Measurements from ENCODE around the gene CSF1. TPM values are rescaled to one million over a fixed set of nuclear protein-coding genes. Genes with fewer than 3 reads are reported as not detected.
A peak's percentile ranks its signal among the peaks of the same experiment; 100 is the strongest.

Gene CSF1
- polyA plus RNA-seq, 2 of the 4 experiments (the other 2 are of a cell fraction): 35.1 to 36.3 TPM

DNA sequence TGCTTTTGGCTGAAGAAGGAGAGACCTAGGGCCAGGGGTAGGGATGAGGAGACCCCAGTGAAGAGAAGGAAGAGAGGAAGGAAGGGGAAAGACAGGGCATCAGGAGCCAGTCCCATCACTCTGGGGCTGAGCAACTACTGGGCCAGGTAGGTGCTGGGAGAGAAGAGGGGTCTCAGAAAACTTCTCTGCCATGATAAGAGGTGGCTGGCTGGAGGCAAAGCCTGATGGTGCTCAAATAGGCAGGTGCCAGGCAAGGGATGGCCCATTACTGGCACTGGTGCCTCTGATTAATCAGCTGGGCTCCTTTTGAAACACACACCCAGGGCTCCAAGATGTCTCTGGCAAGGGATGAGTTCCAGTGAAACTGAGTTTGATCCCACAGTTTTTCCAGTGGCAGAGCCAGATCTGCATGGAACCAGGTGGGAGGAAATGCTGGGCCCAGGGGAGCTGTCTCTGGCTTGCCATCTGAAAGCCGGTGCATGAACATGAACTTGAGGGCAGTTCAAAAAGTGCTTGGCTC lies 2.8 kb downstream of the CSF1 start:
- CTCF ChIA-PET: interaction anchor here (0.9 to 10.7 kb wide), 3 partner anchors 64 to 136 kb away, joined by 3 to 63 read pairs (median 22); partner anchors contain the start of gene AHCYL1
- Histone ChIP-seq H3K27ac (peak overlapping the region; percentile 100), H3K4me1 (peaks cover 66% of the 10 kb centered on the region), H3K9me3 (no peaks in the 10 kb centered on the region), H3K4me2 (peak overlapping the region; percentile 97), H3K4me3 (peak overlapping the region; percentile 99; the same call in 2 of the 3 replicates)
- ATAC-seq: no peak
- DNase-seq (ENCODE audit: low read depth in 1 of 2, low spot score in 1 of 2): no peak
- TF ChIP-seq FOSL2 (IDR thresholded peaks at IDR 0.05): no peak
- no peak for TF ChIP-seq FOSL2 (CRISPR knock-in tag; IDR thresholded peaks at IDR 0.05)
- TF ChIP-seq EP300 (IDR thresholded peaks at IDR 0.05): no peak
- TF ChIP-seq HOXB5 (CRISPR knock-in tag; IDR thresholded peaks at IDR 0.05): no peak
- TF ChIP-seq, protein P1, sequence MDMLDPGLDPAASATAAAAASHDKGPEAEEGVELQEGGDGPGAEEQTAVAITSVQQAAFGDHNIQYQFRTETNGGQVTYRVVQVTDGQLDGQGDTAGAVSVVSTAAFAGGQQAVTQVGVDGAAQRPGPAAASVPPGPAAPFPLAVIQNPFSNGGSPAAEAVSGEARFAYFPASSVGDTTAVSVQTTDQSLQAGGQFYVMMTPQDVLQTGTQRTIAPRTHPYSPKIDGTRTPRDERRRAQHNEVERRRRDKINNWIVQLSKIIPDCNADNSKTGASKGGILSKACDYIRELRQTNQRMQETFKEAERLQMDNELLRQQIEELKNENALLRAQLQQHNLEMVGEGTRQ (IDR thresholded peaks at IDR 0.05): no peak
- 50% methylated on average over 1 of the region's 1 CpG for WGBS (ENCODE audit: missing lambda C conversion rate)
- POLR2A ChIA-PET: no interaction called here
- FAIRE-seq: no peak

DNA sequence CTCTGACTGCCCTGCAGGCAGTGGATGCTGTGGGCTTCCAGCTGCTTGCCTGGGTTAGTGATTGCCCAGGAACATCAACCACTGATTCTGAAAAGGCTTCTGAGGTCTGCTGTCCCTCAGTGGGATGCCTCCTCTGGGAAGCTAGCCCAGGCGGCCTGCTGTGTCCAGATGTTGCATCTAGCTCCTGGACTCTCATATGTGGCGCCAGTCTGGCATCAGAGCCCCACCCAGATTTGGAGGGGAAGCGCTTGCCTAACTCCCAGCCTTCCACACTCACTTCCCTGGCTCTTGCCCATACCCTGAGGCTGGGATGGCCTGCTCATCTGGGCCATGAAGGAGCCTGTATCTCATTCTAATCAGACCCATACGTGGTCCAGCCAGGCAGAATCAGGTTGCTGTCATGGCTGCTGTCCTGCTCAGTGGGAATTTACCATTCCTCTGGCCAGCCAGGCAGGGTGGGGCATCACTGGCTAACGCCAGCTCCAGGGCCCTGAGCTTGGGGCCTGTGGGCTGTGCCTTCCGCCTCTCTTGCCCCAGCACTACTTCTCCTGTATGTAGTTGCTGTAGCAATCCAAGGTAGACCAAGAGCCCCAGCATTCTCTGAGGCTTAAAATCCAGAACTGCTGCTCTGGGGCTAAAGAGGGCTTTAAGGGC lies 4.1 kb downstream of the CSF1 start:
- 93% methylated on average over 4 of the region's 6 CpGs for WGBS (ENCODE audit: missing lambda C conversion rate)
- H3K4me3 ChIP-seq: no peak overlapping the region
- DNase-seq (ENCODE audit: low read depth in 1 of 2, low spot score in 1 of 2) (no peak), ATAC-seq (no peak), FAIRE-seq (no peak)
- ChIA-PET POLR2A (no interaction called here), CTCF (interaction anchor here (0.6 to 10.7 kb wide), 7 partner anchors 30 to 138 kb away, joined by 3 to 63 read pairs (median 4); partner anchors contain the start of gene AHCYL1)
- TF ChIP-seq, protein P2, sequence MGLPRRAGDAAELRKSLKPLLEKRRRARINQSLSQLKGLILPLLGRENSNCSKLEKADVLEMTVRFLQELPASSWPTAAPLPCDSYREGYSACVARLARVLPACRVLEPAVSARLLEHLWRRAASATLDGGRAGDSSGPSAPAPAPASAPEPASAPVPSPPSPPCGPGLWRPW (IDR thresholded peaks at IDR 0.05): no peak
- TF ChIP-seq EP300 (IDR thresholded peaks at IDR 0.05) (no peak), JUN (IDR thresholded peaks at IDR 0.05) (no peak), FOXS1 (CRISPR knock-in tag; IDR thresholded peaks at IDR 0.05) (no peak), ELK1 (IDR thresholded peaks at IDR 0.05; ENCODE audit: low read depth, low read length) (no peak), EHMT2 (IDR thresholded peaks at IDR 0.05; ENCODE audit: low read depth) (no peak), CBX8 (IDR thresholded peaks at IDR 0.05) (no peak), TFCP2L1 (CRISPR knock-in tag; IDR thresholded peaks at IDR 0.05) (no peak), NPAS2 (CRISPR knock-in tag; IDR thresholded peaks at IDR 0.05; ENCODE audit: borderline replicate concordance) (no peak)
- no peaks in the 10 kb centered on the region for H3K9me3 ChIP-seq
- H3K27ac ChIP-seq: peak overlapping the region in 1 of 2 experiments; percentile 100; a peak in 4 of 6 replicates
- peak overlapping the region; percentile 97; the same call in 2 of the 3 replicates for H3K4me2 ChIP-seq
- H3K4me1 ChIP-seq: peaks cover 69% of the 10 kb centered on the region

- no peak for ATAC-seq
- 96% methylated on average over 8 of the region's 9 CpGs for WGBS (ENCODE audit: missing lambda C conversion rate)
- Histone ChIP-seq H3K4me1 (peaks cover 62% of the 10 kb centered on the region), H3K4me2 (0 out of 3 replicates have a peak overlapping the region, but pooled peaks have one; percentile 8), H3K27ac (peak overlapping the region; percentile 17 to 50; a peak in 3 of 6 replicates), H3K9me3 (no peaks in the 10 kb centered on the region), H3K4me3 (no peak overlapping the region)
- FAIRE-seq: no peak
- POLR2A ChIA-PET: no interaction called here
- no peak for DNase-seq (ENCODE audit: low read depth in 1 of 2, low spot score in 1 of 2)
- CTCF ChIA-PET: interaction anchor here (0.8 to 10.7 kb wide), 5 partner anchors 24 to 140 kb away, joined by 3 to 63 read pairs (median 20); partner anchors contain the start of gene AHCYL1
- TF ChIP-seq SMC3 (IDR thresholded peaks at IDR 0.05) (no peak), ATOH8 (CRISPR knock-in tag; IDR thresholded peaks at IDR 0.05; ENCODE audit: low read depth) (no peak), JUNB (IDR thresholded peaks at IDR 0.05) (no peak), CBX2 (IDR thresholded peaks at IDR 0.05; ENCODE audit: borderline replicate concordance, low read depth) (no peak), ZC3H11A (IDR thresholded peaks at IDR 0.05) (no peak), PHF8 (IDR thresholded peaks at IDR 0.05; ENCODE audit: borderline replicate concordance, low read depth) (no peak), KDM1A (IDR thresholded peaks at IDR 0.05; ENCODE audit: low read depth) (no peak), HOXB13 (CRISPR knock-in tag; IDR thresholded peaks at IDR 0.05; ENCODE audit: low read depth) (no peak), MAFK (IDR thresholded peaks at IDR 0.05; ENCODE audit: partially characterized antibody) (no peak), JUN (IDR thresholded peaks at IDR 0.05) (no peak), FOSL2 (IDR thresholded peaks at IDR 0.05) (no peak), FOSL2 (CRISPR knock-in tag; IDR thresholded peaks at IDR 0.05) (no peak), MYC (IDR thresholded peaks at IDR 0.05; ENCODE audit: borderline replicate concordance, low read length) (no peak), HOXB5 (CRISPR knock-in tag; IDR thresholded peaks at IDR 0.05) (no peak)
- TF ChIP-seq, protein P1 (IDR thresholded peaks at IDR 0.05): no peak
- TF ChIP-seq, protein P2 (IDR thresholded peaks at IDR 0.05): no peak
- TF ChIP-seq, protein P3, sequence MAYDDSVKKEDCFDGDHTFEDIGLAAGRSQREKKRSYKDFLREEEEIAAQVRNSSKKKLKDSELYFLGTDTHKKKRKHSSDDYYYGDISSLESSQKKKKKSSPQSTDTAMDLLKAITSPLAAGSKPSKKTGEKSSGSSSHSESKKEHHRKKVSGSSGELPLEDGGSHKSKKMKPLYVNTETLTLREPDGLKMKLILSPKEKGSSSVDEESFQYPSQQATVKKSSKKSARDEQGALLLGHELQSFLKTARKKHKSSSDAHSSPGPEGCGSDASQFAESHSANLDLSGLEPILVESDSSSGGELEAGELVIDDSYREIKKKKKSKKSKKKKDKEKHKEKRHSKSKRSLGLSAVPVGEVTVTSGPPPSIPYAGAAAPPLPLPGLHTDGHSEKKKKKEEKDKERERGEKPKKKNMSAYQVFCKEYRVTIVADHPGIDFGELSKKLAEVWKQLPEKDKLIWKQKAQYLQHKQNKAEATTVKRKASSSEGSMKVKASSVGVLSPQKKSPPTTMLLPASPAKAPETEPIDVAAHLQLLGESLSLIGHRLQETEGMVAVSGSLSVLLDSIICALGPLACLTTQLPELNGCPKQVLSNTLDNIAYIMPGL (CRISPR knock-in tag; IDR thresholded peaks at IDR 0.05; ENCODE audit: borderline replicate concordance): no peak
These were observed 6.6 kb downstream of the CSF1 start for GRCh38 chr1:109917051-109917767.

Measured in A549 (cell line).